ENCODE data around the gene TMEM141. TPM values are rescaled to one million over a fixed set of nuclear protein-coding genes. Genes with fewer than 3 reads are reported as not detected.

TMEM141 gene
- total RNA-seq, 1 experiment from 2014 or later, result 44.6 TPM

GRCh38 chr9:136814725-136815421 is 23.7 kb downstream of the TMEM141 start:
- no peak for DNase-seq (ENCODE audit: low read depth in 1 of 2, low spot score in 2 of 2)
- no peak overlapping the region for H3K27ac ChIP-seq
- H3K4me1 ChIP-seq (replicated peaks), result no peaks in the 10 kb centered on the region
- no peaks in the 10 kb centered on the region for H3K9me3 ChIP-seq (replicated peaks)
- no peaks in the 10 kb centered on the region for H3K27me3 ChIP-seq (replicated peaks)
- H3K36me3 ChIP-seq, result peaks cover 51% of the 10 kb centered on the region
- H3K4me3 ChIP-seq, result no peak overlapping the region

- H3K9me3 ChIP-seq (replicated peaks), result no peaks in the 10 kb centered on the region
- no peak overlapping the region for H3K4me3 ChIP-seq
- H3K36me3 ChIP-seq, result peaks cover 45% of the 10 kb centered on the region
- H3K27ac ChIP-seq, result no peak overlapping the region
- DNase-seq (ENCODE audit: low read depth in 1 of 2, low spot score in 2 of 2), result no peak
- H3K4me1 ChIP-seq (replicated peaks), result no peaks in the 10 kb centered on the region
- no peaks in the 10 kb centered on the region for H3K27me3 ChIP-seq (replicated peaks)
These were observed 24.3 kb downstream of the TMEM141 start for GRCh38 chr9:136815422-136815782.

GRCh38 chr9:136820971-136821825 is 30.1 kb downstream of the TMEM141 start:
- H3K27ac ChIP-seq, result no peak overlapping the region
- H3K27me3 ChIP-seq (replicated peaks), result no peaks in the 10 kb centered on the region
- H3K4me1 ChIP-seq (replicated peaks), result no peaks in the 10 kb centered on the region
- H3K4me3 ChIP-seq, result no peak overlapping the region
- H3K9me3 ChIP-seq (replicated peaks), result no peaks in the 10 kb centered on the region
- DNase-seq (ENCODE audit: low read depth in 1 of 2, low spot score in 2 of 2), result no peak
- H3K36me3 ChIP-seq, result peaks cover 21% of the 10 kb centered on the region

- Histone ChIP-seq H3K4me3 (no peak overlapping the region), H3K27ac (no peak overlapping the region)
These were observed 30.8 kb downstream of the TMEM141 start for GRCh38 chr9:136821826-136822544.

GRCh38 chr9:136823136-136824046 is 32.2 kb downstream of the TMEM141 start:
- no peaks in the 10 kb centered on the region for H3K9me3 ChIP-seq (replicated peaks)
- no peaks in the 10 kb centered on the region for H3K27me3 ChIP-seq (replicated peaks)
- H3K36me3 ChIP-seq, result peaks cover 37% of the 10 kb centered on the region
- no peak overlapping the region for H3K27ac ChIP-seq
- no peak overlapping the region for H3K4me3 ChIP-seq
- H3K4me1 ChIP-seq (replicated peaks), result no peaks in the 10 kb centered on the region
- DNase-seq (ENCODE audit: low read depth in 1 of 2, low spot score in 2 of 2), result no peak

More at GRCh38 chr9:136821826-136822544, 30.8 kb downstream of the TMEM141 start:
- no peak for DNase-seq (ENCODE audit: low read depth in 1 of 2, low spot score in 2 of 2)
- H3K4me1 ChIP-seq (replicated peaks), result no peaks in the 10 kb centered on the region
- H3K9me3 ChIP-seq (replicated peaks), result no peaks in the 10 kb centered on the region
- H3K36me3 ChIP-seq, result peaks cover 26% of the 10 kb centered on the region
- H3K27me3 ChIP-seq (replicated peaks), result no peaks in the 10 kb centered on the region

- no peaks in the 10 kb centered on the region for H3K4me1 ChIP-seq (replicated peaks)
- H3K9me3 ChIP-seq (replicated peaks), result no peaks in the 10 kb centered on the region
- DNase-seq (ENCODE audit: low read depth in 1 of 2, low spot score in 2 of 2), result no peak
- H3K27ac ChIP-seq, result no peak overlapping the region
- H3K27me3 ChIP-seq (replicated peaks), result no peaks in the 10 kb centered on the region
- H3K36me3 ChIP-seq, result peaks cover 46% of the 10 kb centered on the region
- no peak overlapping the region for H3K4me3 ChIP-seq
These were observed 33.5 kb downstream of the TMEM141 start for GRCh38 chr9:136824496-136825225.

- no peak for DNase-seq (ENCODE audit: low read depth in 1 of 2, low spot score in 2 of 2)
- Histone ChIP-seq H3K27me3 (replicated peaks) (no peaks in the 10 kb centered on the region), H3K27ac (no peak overlapping the region), H3K4me1 (replicated peaks) (no peaks in the 10 kb centered on the region), H3K36me3 (peaks cover 55% of the 10 kb centered on the region), H3K4me3 (no peak overlapping the region), H3K9me3 (replicated peaks) (no peaks in the 10 kb centered on the region)
These were observed 34.4 kb downstream of the TMEM141 start for GRCh38 chr9:136825295-136826187.

GRCh38 chr9:136826188-136826541 is 35.0 kb downstream of the TMEM141 start:
- no peaks in the 10 kb centered on the region for H3K4me1 ChIP-seq (replicated peaks)
- H3K4me3 ChIP-seq, result no peak overlapping the region
- H3K27me3 ChIP-seq (replicated peaks), result no peaks in the 10 kb centered on the region
- no peak for DNase-seq (ENCODE audit: low read depth in 1 of 2, low spot score in 2 of 2)
- peaks cover 62% of the 10 kb centered on the region for H3K36me3 ChIP-seq
- no peaks in the 10 kb centered on the region for H3K9me3 ChIP-seq (replicated peaks)
- H3K27ac ChIP-seq, result no peak overlapping the region

- Histone ChIP-seq H3K27me3 (replicated peaks) (no peaks in the 10 kb centered on the region), H3K27ac (no peak overlapping the region), H3K4me3 (no peak overlapping the region), H3K36me3 (peaks cover 69% of the 10 kb centered on the region), H3K9me3 (replicated peaks) (no peaks in the 10 kb centered on the region), H3K4me1 (replicated peaks) (no peaks in the 10 kb centered on the region)
- DNase-seq (ENCODE audit: low read depth in 1 of 2, low spot score in 2 of 2), result no peak
These were observed 35.8 kb downstream of the TMEM141 start for GRCh38 chr9:136826703-136827582.

GRCh38 chr9:136827794-136828473 is 36.8 kb downstream of the TMEM141 start:
- Histone ChIP-seq H3K27me3 (replicated peaks) (no peaks in the 10 kb centered on the region), H3K36me3 (peaks cover 77% of the 10 kb centered on the region), H3K27ac (no peak overlapping the region), H3K9me3 (replicated peaks) (no peaks in the 10 kb centered on the region), H3K4me1 (replicated peaks) (no peaks in the 10 kb centered on the region), H3K4me3 (no peak overlapping the region)
- DNase-seq (ENCODE audit: low read depth in 1 of 2, low spot score in 2 of 2), result no peak
